Measurements from ENCODE around the gene TNNI3K. TPM values are rescaled to one million over a fixed set of nuclear protein-coding genes. Genes with fewer than 3 reads are reported as not detected.

Gene TNNI3K
- total RNA-seq, 6 experiments from 2014 or later: 1.0 TPM; not detected in 5

- DNase-seq (no peak), ATAC-seq (no peak)
- no peak overlapping the region for H3K4me3 ChIP-seq
- H3K36me3 ChIP-seq: no peaks in the 10 kb centered on the region
- no peak for TF ChIP-seq CTCF (IDR thresholded peaks at IDR 0.05)
- TF ChIP-seq POLR2A (IDR thresholded peaks at IDR 0.05): no peak
- no peaks in the 10 kb centered on the region for H3K4me1 ChIP-seq
- H3K9me3 ChIP-seq: no peaks in the 10 kb centered on the region
- intact Hi-C loops (cut with DNase I): no loop called here
- H3K27me3 ChIP-seq: no peaks in the 10 kb centered on the region
- no peak overlapping the region for H3K27ac ChIP-seq
- 27% methylated on average over 2 of the region's 2 CpGs for WGBS (ENCODE audit: insufficient coverage, low coverage, low lambda C conversion rate, missing lambda C conversion rate)
Observed at GRCh38 chr1:74453277-74453676, 218.1 kb downstream of the TNNI3K start.

GRCh38 chr1:74455390-74455789 lies 220.2 kb downstream of the TNNI3K start:
- no peaks in the 10 kb centered on the region for H3K36me3 ChIP-seq
- no peak overlapping the region for H3K27ac ChIP-seq
- no peaks in the 10 kb centered on the region for H3K4me1 ChIP-seq
- H3K9me3 ChIP-seq: no peaks in the 10 kb centered on the region
- H3K27me3 ChIP-seq: no peaks in the 10 kb centered on the region
- TF ChIP-seq CTCF (IDR thresholded peaks at IDR 0.05): no peak
- TF ChIP-seq POLR2A (IDR thresholded peaks at IDR 0.05): no peak
- intact Hi-C loops (cut with DNase I): no loop called here
- ATAC-seq (no peak), DNase-seq (no peak)
- H3K4me3 ChIP-seq: no peak overlapping the region

- Histone ChIP-seq H3K9me3 (no peaks in the 10 kb centered on the region), H3K4me3 (no peak overlapping the region), H3K4me1 (no peaks in the 10 kb centered on the region), H3K27me3 (no peaks in the 10 kb centered on the region), H3K27ac (no peak overlapping the region), H3K36me3 (no peaks in the 10 kb centered on the region)
- ATAC-seq: no peak
- DNase-seq: no peak
- TF ChIP-seq CTCF (IDR thresholded peaks at IDR 0.05) (no peak), POLR2A (IDR thresholded peaks at IDR 0.05) (no peak)
- intact Hi-C loops (cut with DNase I): no loop called here
- WGBS (ENCODE audit: insufficient coverage, low coverage, low lambda C conversion rate, missing lambda C conversion rate): 49% methylated on average over 2 of the region's 2 CpGs
Observed at GRCh38 chr1:74457253-74457652, 222.1 kb downstream of the TNNI3K start.

GRCh38 chr1:74463333-74463988 lies 228.3 kb downstream of the TNNI3K start:
- TF ChIP-seq CTCF (IDR thresholded peaks at IDR 0.05): no peak
- intact Hi-C loops (cut with DNase I): no loop called here
- DNase-seq: no peak
- H3K36me3 ChIP-seq: no peaks in the 10 kb centered on the region
- no peaks in the 10 kb centered on the region for H3K4me1 ChIP-seq
- 34% methylated on average over 8 of the region's 9 CpGs for WGBS (ENCODE audit: insufficient coverage, low coverage, low lambda C conversion rate, missing lambda C conversion rate)
- H3K4me3 ChIP-seq: no peak overlapping the region
- no peak for ATAC-seq
- no peaks in the 10 kb centered on the region for H3K27me3 ChIP-seq
- H3K9me3 ChIP-seq: no peaks in the 10 kb centered on the region
- H3K27ac ChIP-seq: no peak overlapping the region

GRCh38 chr1:74464037-74464436 lies 228.8 kb downstream of the TNNI3K start:
- Histone ChIP-seq H3K4me3 (no peak overlapping the region), H3K4me1 (no peaks in the 10 kb centered on the region), H3K27me3 (no peaks in the 10 kb centered on the region), H3K27ac (no peak overlapping the region), H3K9me3 (no peaks in the 10 kb centered on the region), H3K36me3 (no peaks in the 10 kb centered on the region)
- WGBS (ENCODE audit: insufficient coverage, low coverage, low lambda C conversion rate, missing lambda C conversion rate): 65% methylated on average over 6 of the region's 6 CpGs
- TF ChIP-seq POLR2A (IDR thresholded peaks at IDR 0.05): no peak
- intact Hi-C loops (cut with DNase I): no loop called here
- DNase-seq (no peak), ATAC-seq (no peak)

Measured in right lobe of liver (tissue), 6 donors.